ENCODE results near the gene CLRN3. TPM values are rescaled to one million over a fixed set of nuclear protein-coding genes. Genes with fewer than 3 reads are reported as not detected.

CLRN3 gene
- total and polyA plus RNA-seq, 2 of the 8 experiments (the other 6 are each of a cell fraction or from before 2014, with no cell fraction given), result not detected

DNA sequence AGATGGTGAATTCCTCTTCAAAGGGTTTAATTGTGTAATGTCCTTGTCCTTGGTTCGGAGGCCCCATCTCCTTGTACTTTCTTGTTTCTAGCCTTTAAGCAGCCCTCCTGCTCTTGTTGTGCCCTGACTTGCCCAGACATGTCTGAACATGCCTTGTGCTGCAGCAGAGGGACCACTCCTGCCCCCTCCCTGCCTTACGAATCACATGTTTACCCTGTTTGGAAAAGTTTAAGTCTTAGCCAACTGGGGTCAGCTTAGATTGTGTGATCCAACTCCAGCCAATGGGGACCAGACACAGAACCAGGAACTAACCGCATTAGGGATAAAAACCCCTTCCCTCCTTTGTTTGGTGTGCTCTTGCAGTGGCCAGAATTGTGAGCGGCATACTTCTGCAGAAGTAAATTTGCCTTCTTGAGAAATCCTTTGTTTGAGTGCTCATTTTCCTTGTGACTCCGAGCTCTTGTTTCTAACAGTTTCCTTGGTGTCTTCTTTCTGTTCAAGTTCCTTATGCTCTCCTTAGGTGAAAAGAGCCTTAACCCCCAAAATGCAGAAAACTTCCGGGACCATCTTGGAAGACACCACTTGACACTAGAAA lies 29.4 kb downstream of the CLRN3 start:
- TF ChIP-seq GABPA (IDR thresholded peaks at IDR 0.05; ENCODE audit: borderline replicate concordance, insufficient read depth, low read length) (no peak), PHF8 (conservative IDR thresholded peaks at IDR 0.05; ENCODE audit: low read depth, low read length) (no peak), E2F6 (IDR thresholded peaks at IDR 0.05) (peak; percentile 50; the same call in 1 of the 2 replicates)
- TF ChIP-seq, protein P1, sequence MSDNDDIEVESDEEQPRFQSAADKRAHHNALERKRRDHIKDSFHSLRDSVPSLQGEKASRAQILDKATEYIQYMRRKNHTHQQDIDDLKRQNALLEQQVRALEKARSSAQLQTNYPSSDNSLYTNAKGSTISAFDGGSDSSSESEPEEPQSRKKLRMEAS (IDR thresholded peaks at IDR 0.05), result peak; percentile 71
- no peak overlapping the region for H3K4me2 ChIP-seq (ENCODE audit: insufficient read depth in 1 of 2, low read depth in 2 of 2, low read length in 2 of 2)
- H3K23ac ChIP-seq (ENCODE audit: insufficient read length), result no peak overlapping the region
- DNase-seq (ENCODE audit: low read depth in 1 of 2, low spot score in 2 of 2) (no peak), FAIRE-seq (no peak)
- peak overlapping the region; percentile 97; the same call in 1 of the 2 replicates for H2BK5ac ChIP-seq (ENCODE audit: low read depth, low read length)
- no peaks in the 10 kb centered on the region for H3K4me1 ChIP-seq (replicated peaks in 1 of 4; ENCODE audit: control insufficient read depth in 3 of 4, insufficient read depth in 4 of 4, low read length in 3 of 4)
- H2BK20ac ChIP-seq (ENCODE audit: low read length), result no peak overlapping the region
- H3K79me2 ChIP-seq (ENCODE audit: control insufficient read depth in 1 of 2, insufficient read depth in 2 of 2, low read length in 2 of 2), result no peaks in the 10 kb centered on the region
- H4K20me1 ChIP-seq (replicated peaks in 1 of 2; ENCODE audit: control insufficient read depth in 1 of 2, insufficient read depth in 2 of 2, low read length in 2 of 2), result no peaks in the 10 kb centered on the region
- no peak overlapping the region for H3K18ac ChIP-seq (ENCODE audit: extremely low read depth, low read length)
- no peak overlapping the region; the same call in 1 of the 2 replicates for H2AFZ ChIP-seq (ENCODE audit: low read length)
- H3K79me1 ChIP-seq (ENCODE audit: low read depth, low read length), result no peaks in the 10 kb centered on the region
- no peak overlapping the region for H2AK5ac ChIP-seq (ENCODE audit: low read depth, low read length)
- no peak overlapping the region for H3K4ac ChIP-seq (replicated peaks; ENCODE audit: insufficient read length, low read depth, low read length)
- no peak overlapping the region for H2BK12ac ChIP-seq (ENCODE audit: low read depth, low read length)
- H3K27ac ChIP-seq (ENCODE audit: low read depth, low read length), result peak overlapping the region; percentile 45; the same call in 1 of the 2 replicates
- peaks cover 0 to 3% of the 10 kb centered on the region in 2 experiments; a peak in 1 of 4 replicates for H3K9me3 ChIP-seq (ENCODE audit: insufficient read depth in 2 of 2, low read depth in 1 of 2, low read length in 1 of 2)
- no peak overlapping the region for H2BK120ac ChIP-seq (replicated peaks; ENCODE audit: low read depth, low read length)
- no peaks in the 10 kb centered on the region for H3K27me3 ChIP-seq (replicated peaks in 1 of 4; ENCODE audit: control insufficient read depth in 3 of 4, extremely low read depth in 1 of 4, insufficient read depth in 3 of 4, low read length in 3 of 4)
- no peak overlapping the region for H4K91ac ChIP-seq (replicated peaks; ENCODE audit: insufficient read length, low read length)
- no peak overlapping the region for H3K4me3 ChIP-seq (ENCODE audit: extremely low read depth in 1 of 4, insufficient read depth in 2 of 4, low read depth in 3 of 4, low read length in 4 of 4)
- POLR2A ChIA-PET (ENCODE audit: partially characterized antibody), result no interaction called here
- H3K14ac ChIP-seq (ENCODE audit: insufficient read length), result no peak overlapping the region
- H3K9ac ChIP-seq (replicated peaks in 1 of 4; ENCODE audit: extremely low read depth in 1 of 4, low read depth in 3 of 4, low read length in 3 of 4), result no peak overlapping the region; a peak in 1 of 7 replicates
- no peaks in the 10 kb centered on the region for H3K36me3 ChIP-seq (ENCODE audit: control insufficient read depth in 2 of 4, insufficient read depth in 4 of 4, low read length in 3 of 4)
- no peak overlapping the region for H2BK15ac ChIP-seq (ENCODE audit: low read length)
- no peaks in the 10 kb centered on the region for H3K23me2 ChIP-seq (ENCODE audit: low read depth, low read length)
- 90% methylated on average over 6 of the region's 6 CpGs; no CpG with 5 or more reads in 1 of the 2 experiments for WGBS, 2 experiments (ENCODE audit: extremely low coverage in 1 of 2, insufficient coverage in 1 of 2, insufficient read length in 1 of 2, insufficient replicate concordance in 2 of 2, low coverage in 1 of 2, low lambda C conversion rate in 2 of 2, missing lambda C conversion rate in 1 of 2)
- CTCF ChIA-PET (ENCODE audit: partially characterized antibody), result interaction anchor here (1.2 to 4.1 kb wide), 3 partner anchors 9 to 167 kb away, joined by 3 to 25 read pairs (median 4); no protein-coding TSS in a partner anchor
- H4K8ac ChIP-seq (ENCODE audit: extremely low read depth, insufficient read depth, low read length), result no peak overlapping the region
- no peak overlapping the region for H3K56ac ChIP-seq (replicated peaks; ENCODE audit: insufficient read length, low read depth, low read length)
- H4K5ac ChIP-seq (ENCODE audit: insufficient read length, low read depth, low read length), result no peak overlapping the region

Measured in H1 (cell line).